Uterus (tissue), 4 donors: ENCODE data around the gene USP53. TPM values are rescaled to one million over a fixed set of nuclear protein-coding genes. Genes with fewer than 3 reads are reported as not detected.
"Not testable (repeated sequence)": the region's sequence is repeated elsewhere in the genome, so short reads cannot be mapped to it uniquely, and the experiment has no call there.

Source experiments
- DNase-seq, 2 donors: peaks; one replicate each; pipeline ENCODE4 v3.0.0-alpha.2; 2019 to 2020
- H3K27ac ChIP-seq, 2 donors: fragments of 200-600 bp; sonication (generic); 1 replicate in 1 of 2; 2 replicates in 1 of 2; pipeline ENCODE4 v1.5.1; 2016 to 2018
- H3K27me3 ChIP-seq, 2 donors: fragments of 200-600 bp; sonication (generic); one replicate each; pipeline ENCODE4 v1.5.1; 2018 to 2019; ENCODE audit warnings: control low read depth in 1 of 2
- H3K36me3 ChIP-seq, 2 donors: fragments of 200-600 bp; sonication (generic); one replicate each; pipeline ENCODE4 v1.5.1; 2019; ENCODE audit warnings: control low read depth in 1 of 2
- H3K4me1 ChIP-seq, 2 donors: fragments of 200-600 bp; sonication (generic); one replicate each; pipeline ENCODE4 v1.5.1; 2018 to 2019; ENCODE audit warnings: control low read depth in 1 of 2
- H3K4me3 ChIP-seq, 2 donors: fragments of 200-600 bp; sonication (generic); 1 replicate in 1 of 2; 2 replicates in 1 of 2; pipeline ENCODE4 v1.5.1; 2018 to 2019; ENCODE audit warnings: mild to moderate bottlenecking in 1 of 2
- H3K9me3 ChIP-seq, 2 donors: fragments of 200-600 bp; sonication (generic); one replicate each; pipeline ENCODE4 v1.5.1; 2019; ENCODE audit warnings: control low read depth in 1 of 2
- CTCF ChIP-seq, 4 experiments: fragments of 200-600 bp in 2 of 4; fragments of 450-650 bp in 2 of 4; sonication (generic) in 2 of 4; IDR thresholded peaks; one replicate each; pipeline ENCODE4 v1.5.1; 2016 to 2019; ENCODE audit warnings: antibody characterized with exemption in 4 of 4, mild to moderate bottlenecking in 2 of 4, moderate library complexity in 1 of 4
- POLR2A ChIP-seq, 2 donors: fragments of 450-650 bp; IDR thresholded peaks; one replicate each; pipeline ENCODE4 v1.6.1; 2016; ENCODE audit warnings: antibody characterized with exemption in 2 of 2, mild to moderate bottlenecking in 1 of 2, moderate library complexity in 1 of 2
- intact Hi-C: fragments of 100-400 bp; cut with DNase I; formaldehyde crosslinking; loops from one replicate; pipeline ENCODE4 v1.15.1; 2023; ENCODE audit warnings: low total_unique reads
- total RNA-seq, 4 donors: library from RNA; depleted of rRNA in 3 of 4; stranded (reverse); fragments of >200 nt in 3 of 4; gene quantifications; one replicate each; pipeline versions ENCODE4 v1.1.0 to v1.2.4, GENCODE V29; 2014 to 2023
- donor health status: DM: yes; HTN: yes; CAD: no.

Gene USP53
- total RNA-seq, 4 donors from 2014 or later, result 29.5 to 156 (median 48.6) TPM

GRCh38 chr4:119329835-119330620 lies 117.5 kb downstream of the USP53 start:
- TF ChIP-seq POLR2A (IDR thresholded peaks at IDR 0.05) (no peak), CTCF (IDR thresholded peaks at IDR 0.05) (no peak)
- H3K27ac ChIP-seq, result no peak overlapping the region
- H3K4me1 ChIP-seq, result no peaks in the 10 kb centered on the region
- H3K36me3 ChIP-seq, result no peaks in the 10 kb centered on the region
- H3K27me3 ChIP-seq, result no peaks in the 10 kb centered on the region
- H3K9me3 ChIP-seq, result no peaks in the 10 kb centered on the region
- intact Hi-C loops, result no loop called here
- H3K4me3 ChIP-seq, result no peak overlapping the region
- DNase-seq, result no peak

GRCh38 chr4:119336332-119336979 lies 123.9 kb downstream of the USP53 start:
- H3K4me1 ChIP-seq, H3K4me3 ChIP-seq, H3K9me3 ChIP-seq, H3K27me3 ChIP-seq, H3K36me3 ChIP-seq, DNase-seq, intact Hi-C loops: not testable (repeated sequence)
- peak overlapping the region in 1 of 2 donors; percentile 21 for H3K27ac ChIP-seq

- intact Hi-C loops, result no loop called here
- H3K27ac ChIP-seq, result no peak overlapping the region
- TF ChIP-seq POLR2A (IDR thresholded peaks at IDR 0.05), result no peak
- TF ChIP-seq CTCF (IDR thresholded peaks at IDR 0.05), result no peak
- H3K4me1 ChIP-seq, result no peaks in the 10 kb centered on the region
- no peak overlapping the region for H3K4me3 ChIP-seq
- H3K36me3 ChIP-seq, result no peaks in the 10 kb centered on the region
- no peaks in the 10 kb centered on the region for H3K9me3 ChIP-seq
- H3K27me3 ChIP-seq, result no peaks in the 10 kb centered on the region
- DNase-seq, result no peak
Observed at GRCh38 chr4:119337010-119337409, 124.5 kb downstream of the USP53 start.

GRCh38 chr4:119339895-119340294 lies 127.4 kb downstream of the USP53 start:
- H3K9me3 ChIP-seq, H3K27me3 ChIP-seq, intact Hi-C loops, DNase-seq, H3K4me3 ChIP-seq, H3K27ac ChIP-seq, H3K36me3 ChIP-seq, H3K4me1 ChIP-seq: not testable (repeated sequence)

- H3K27ac ChIP-seq, result not testable (repeated sequence)
Observed at GRCh38 chr4:119343293-119343692, 130.8 kb downstream of the USP53 start.

More at GRCh38 chr4:119343293-119343692, 130.8 kb downstream of the USP53 start:
- intact Hi-C loops, H3K4me1 ChIP-seq, H3K27me3 ChIP-seq, DNase-seq, H3K4me3 ChIP-seq, H3K9me3 ChIP-seq, H3K36me3 ChIP-seq: not testable (repeated sequence)

Other genes starting within 250 kb of the USP53 start
- gene MYOZ2, start 76.9 kb upstream of the USP53 start, total RNA-seq, result 1 to 10 TPM in 2 of 4 donors, under 1 TPM in 1, not detected in 1; 0.62 to 1.8 (median 1.5) TPM
- not detected for gene FABP2, start 109.4 kb downstream of the USP53 start, total RNA-seq